ENCODE results near the gene TGFBR3. TPM values are rescaled to one million over a fixed set of nuclear protein-coding genes. Genes with fewer than 3 reads are reported as not detected.

TGFBR3 gene
- total and polyA plus RNA-seq, 2 of the 13 experiments (the other 11 are each of a cell fraction or from before 2014, with no cell fraction given), result 76.5 to 195 TPM

DNA sequence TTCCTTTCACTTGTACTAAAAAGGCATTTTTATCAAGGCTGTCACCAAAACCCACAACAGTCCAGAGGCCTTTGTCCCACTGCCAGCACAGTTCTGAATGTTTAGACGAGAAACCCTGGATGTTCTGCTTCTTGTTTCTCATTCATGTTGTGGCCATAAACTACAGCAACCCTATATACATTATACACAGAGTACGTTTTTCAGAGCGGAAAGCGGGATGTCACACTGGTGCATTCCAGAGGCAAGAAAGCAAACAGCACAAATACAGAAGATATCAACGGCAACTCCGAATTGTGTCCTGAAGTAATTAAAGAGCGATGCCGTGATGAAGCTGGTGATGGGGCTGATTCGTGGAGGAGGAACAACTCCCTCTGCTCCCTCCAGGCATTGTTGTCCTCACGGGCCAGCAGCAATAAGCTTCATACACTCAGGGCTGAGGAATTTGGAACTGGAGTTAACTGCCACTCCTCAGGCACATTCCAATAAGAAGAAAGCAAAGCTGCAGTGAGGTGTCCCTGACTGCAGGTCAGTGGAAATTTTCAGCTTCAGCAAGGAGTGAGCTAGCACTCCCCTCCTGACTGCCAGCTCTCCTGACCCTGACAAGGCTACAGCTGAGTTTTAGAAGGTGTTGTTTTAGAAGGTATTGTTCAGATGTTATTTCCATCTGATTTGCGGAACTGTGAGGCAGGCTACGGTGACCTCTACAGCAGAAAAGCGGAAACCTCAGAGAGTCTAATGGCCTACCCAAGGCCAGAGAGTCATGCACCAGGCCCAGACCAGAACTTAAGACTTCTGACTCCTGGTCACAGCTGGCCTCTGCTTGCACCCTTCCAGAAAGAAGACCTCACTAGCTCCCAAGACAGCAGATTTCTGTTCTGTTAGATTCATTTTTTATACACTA is 149.0 kb downstream of the TGFBR3 start (continued):
- TF ChIP-seq, protein P1, sequence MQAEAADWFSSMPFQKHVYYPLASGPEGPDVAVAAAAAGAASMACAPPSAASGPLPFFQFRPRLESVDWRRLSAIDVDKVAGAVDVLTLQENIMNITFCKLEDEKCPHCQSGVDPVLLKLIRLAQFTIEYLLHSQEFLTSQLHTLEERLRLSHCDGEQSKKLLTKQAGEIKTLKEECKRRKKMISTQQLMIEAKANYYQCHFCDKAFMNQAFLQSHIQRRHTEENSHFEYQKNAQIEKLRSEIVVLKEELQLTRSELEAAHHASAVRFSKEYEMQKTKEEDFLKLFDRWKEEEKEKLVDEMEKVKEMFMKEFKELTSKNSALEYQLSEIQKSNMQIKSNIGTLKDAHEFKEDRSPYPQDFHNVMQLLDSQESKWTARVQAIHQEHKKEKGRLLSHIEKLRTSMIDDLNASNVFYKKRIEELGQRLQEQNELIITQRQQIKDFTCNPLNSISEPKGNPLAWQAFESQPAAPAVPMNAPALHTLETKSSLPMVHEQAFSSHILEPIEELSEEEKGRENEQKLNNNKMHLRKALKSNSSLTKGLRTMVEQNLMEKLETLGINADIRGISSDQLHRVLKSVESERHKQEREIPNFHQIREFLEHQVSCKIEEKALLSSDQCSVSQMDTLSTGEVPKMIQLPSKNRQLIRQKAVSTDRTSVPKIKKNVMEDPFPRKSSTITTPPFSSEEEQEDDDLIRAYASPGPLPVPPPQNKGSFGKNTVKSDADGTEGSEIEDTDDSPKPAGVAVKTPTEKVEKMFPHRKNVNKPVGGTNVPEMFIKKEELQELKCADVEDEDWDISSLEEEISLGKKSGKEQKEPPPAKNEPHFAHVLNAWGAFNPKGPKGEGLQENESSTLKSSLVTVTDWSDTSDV (CRISPR knock-in tag; IDR thresholded peaks at IDR 0.05), result no peak
- TF ChIP-seq NCOA1 (CRISPR knock-in tag; IDR thresholded peaks at IDR 0.05) (no peak), ZFY (CRISPR knock-in tag; IDR thresholded peaks at IDR 0.05) (0 out of 2 replicates have a peak, but pooled peaks have one; percentile 33), NR2F6 (IDR thresholded peaks at IDR 0.05) (no peak), NR2F6 (CRISPR knock-in tag; IDR thresholded peaks at IDR 0.05) (peak; percentile 31; the same call in 1 of the 2 replicates), ADNP (CRISPR knock-in tag; IDR thresholded peaks at IDR 0.05) (no peak), HNRNPK (IDR thresholded peaks at IDR 0.05; ENCODE audit: low read depth, low read length, poor library complexity, severe bottlenecking) (no peak), PHF21A (CRISPR knock-in tag; IDR thresholded peaks at IDR 0.05) (0 out of 2 replicates have a peak, but pooled peaks have one; percentile 32), SMAD9 (CRISPR knock-in tag; IDR thresholded peaks at IDR 0.05) (no peak), ZEB1 (IDR thresholded peaks at IDR 0.05; ENCODE audit: insufficient replicate concordance, low read depth) (no peak)
- TF ChIP-seq, protein P2, sequence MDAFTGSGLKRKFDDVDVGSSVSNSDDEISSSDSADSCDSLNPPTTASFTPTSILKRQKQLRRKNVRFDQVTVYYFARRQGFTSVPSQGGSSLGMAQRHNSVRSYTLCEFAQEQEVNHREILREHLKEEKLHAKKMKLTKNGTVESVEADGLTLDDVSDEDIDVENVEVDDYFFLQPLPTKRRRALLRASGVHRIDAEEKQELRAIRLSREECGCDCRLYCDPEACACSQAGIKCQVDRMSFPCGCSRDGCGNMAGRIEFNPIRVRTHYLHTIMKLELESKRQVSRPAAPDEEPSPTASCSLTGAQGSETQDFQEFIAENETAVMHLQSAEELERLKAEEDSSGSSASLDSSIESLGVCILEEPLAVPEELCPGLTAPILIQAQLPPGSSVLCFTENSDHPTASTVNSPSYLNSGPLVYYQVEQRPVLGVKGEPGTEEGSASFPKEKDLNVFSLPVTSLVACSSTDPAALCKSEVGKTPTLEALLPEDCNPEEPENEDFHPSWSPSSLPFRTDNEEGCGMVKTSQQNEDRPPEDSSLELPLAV (CRISPR knock-in tag; conservative IDR thresholded peaks at IDR 0.05; ENCODE audit: low read depth), result no peak
- TF ChIP-seq, protein P3, sequence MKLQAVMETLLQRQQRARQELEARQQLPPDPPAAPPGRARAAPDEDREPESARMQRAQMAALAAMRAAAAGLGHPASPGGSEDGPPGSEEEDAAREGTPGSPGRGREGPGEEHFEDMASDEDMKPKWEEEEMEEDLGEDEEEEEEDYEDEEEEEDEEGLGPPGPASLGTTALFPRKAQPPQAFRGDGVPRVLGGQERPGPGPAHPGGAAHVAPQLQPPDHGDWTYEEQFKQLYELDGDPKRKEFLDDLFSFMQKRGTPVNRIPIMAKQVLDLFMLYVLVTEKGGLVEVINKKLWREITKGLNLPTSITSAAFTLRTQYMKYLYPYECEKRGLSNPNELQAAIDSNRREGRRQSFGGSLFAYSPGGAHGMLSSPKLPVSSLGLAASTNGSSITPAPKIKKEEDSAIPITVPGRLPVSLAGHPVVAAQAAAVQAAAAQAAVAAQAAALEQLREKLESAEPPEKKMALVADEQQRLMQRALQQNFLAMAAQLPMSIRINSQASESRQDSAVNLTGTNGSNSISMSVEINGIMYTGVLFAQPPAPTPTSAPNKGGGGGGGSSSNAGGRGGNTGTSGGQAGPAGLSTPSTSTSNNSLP (IDR thresholded peaks at IDR 0.05; ENCODE audit: low read depth, low read length), result no peak
- TF ChIP-seq, protein P4, sequence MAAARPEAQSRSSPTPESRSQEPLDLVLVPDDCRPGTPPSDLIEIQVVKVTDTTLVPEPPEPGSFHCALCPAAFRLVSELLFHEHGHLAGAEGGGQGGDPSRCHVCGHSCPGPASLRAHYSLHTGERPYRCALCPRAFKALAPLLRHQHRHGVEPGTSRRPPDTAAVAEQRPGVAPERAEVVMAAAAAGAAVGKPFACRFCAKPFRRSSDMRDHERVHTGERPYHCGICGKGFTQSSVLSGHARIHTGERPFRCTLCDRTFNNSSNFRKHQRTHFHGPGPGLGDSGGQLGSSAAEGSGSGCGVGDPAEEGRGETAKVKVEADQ (CRISPR knock-in tag; IDR thresholded peaks at IDR 0.05; ENCODE audit: borderline replicate concordance), result no peak
- TF ChIP-seq, protein P5, sequence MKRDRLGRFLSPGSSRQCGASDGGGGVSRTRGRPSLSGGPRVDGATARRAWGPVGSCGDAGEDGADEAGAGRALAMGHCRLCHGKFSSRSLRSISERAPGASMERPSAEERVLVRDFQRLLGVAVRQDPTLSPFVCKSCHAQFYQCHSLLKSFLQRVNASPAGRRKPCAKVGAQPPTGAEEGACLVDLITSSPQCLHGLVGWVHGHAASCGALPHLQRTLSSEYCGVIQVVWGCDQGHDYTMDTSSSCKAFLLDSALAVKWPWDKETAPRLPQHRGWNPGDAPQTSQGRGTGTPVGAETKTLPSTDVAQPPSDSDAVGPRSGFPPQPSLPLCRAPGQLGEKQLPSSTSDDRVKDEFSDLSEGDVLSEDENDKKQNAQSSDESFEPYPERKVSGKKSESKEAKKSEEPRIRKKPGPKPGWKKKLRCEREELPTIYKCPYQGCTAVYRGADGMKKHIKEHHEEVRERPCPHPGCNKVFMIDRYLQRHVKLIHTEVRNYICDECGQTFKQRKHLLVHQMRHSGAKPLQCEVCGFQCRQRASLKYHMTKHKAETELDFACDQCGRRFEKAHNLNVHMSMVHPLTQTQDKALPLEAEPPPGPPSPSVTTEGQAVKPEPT (CRISPR knock-in tag; IDR thresholded peaks at IDR 0.05; ENCODE audit: low read depth), result no peak
- TF ChIP-seq, protein P6, sequence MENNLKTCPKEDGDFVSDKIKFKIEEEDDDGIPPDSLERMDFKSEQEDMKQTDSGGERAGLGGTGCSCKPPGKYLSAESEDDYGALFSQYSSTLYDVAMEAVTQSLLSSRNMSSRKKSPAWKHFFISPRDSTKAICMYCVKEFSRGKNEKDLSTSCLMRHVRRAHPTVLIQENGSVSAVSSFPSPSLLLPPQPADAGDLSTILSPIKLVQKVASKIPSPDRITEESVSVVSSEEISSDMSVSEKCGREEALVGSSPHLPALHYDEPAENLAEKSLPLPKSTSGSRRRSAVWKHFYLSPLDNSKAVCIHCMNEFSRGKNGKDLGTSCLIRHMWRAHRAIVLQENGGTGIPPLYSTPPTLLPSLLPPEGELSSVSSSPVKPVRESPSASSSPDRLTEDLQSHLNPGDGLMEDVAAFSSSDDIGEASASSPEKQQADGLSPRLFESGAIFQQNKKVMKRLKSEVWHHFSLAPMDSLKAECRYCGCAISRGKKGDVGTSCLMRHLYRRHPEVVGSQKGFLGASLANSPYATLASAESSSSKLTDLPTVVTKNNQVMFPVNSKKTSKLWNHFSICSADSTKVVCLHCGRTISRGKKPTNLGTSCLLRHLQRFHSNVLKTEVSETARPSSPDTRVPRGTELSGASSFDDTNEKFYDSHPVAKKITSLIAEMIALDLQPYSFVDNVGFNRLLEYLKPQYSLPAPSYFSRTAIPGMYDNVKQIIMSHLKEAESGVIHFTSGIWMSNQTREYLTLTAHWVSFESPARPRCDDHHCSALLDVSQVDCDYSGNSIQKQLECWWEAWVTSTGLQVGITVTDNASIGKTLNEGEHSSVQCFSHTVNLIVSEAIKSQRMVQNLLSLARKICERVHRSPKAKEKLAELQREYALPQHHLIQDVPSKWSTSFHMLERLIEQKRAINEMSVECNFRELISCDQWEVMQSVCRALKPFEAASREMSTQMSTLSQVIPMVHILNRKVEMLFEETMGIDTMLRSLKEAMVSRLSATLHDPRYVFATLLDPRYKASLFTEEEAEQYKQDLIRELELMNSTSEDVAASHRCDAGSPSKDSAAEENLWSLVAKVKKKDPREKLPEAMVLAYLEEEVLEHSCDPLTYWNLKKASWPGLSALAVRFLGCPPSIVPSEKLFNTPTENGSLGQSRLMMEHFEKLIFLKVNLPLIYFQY (CRISPR knock-in tag; IDR thresholded peaks at IDR 0.05; ENCODE audit: borderline replicate concordance), result no peak
